ENCODE results near the gene FAM184A.

DNA sequence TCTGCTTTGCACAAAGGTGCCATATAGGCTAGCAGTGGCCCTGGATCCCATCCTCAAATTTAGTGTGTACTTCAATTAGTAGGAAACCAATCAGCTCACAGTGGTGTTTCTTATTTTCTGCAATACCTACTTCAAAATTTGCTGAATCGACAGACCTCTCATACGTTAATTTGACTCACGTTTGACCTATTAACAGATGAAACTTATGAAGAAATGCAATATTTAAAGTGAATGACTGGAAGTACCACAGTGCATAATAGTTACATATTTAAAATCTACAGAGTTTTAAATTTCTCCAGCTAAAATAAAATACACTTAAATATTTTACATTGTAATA, 95.9 kb downstream of the FAM184A start:
- TF ChIP-seq EZH2phosphoT487 (IDR thresholded peaks at IDR 0.05; ENCODE audit: insufficient read depth, low read depth) (no peak), EZH2 (IDR thresholded peaks at IDR 0.05; ENCODE audit: insufficient read depth, poor library complexity, severe bottlenecking) (no peak)

Data from GM23248 (cell line).